CD14-positive monocyte (primary cell): ENCODE measurements around the gene RASAL2. TPM values are rescaled to one million over a fixed set of nuclear protein-coding genes. Genes with fewer than 3 reads are reported as not detected.

Source experiments
- DNase-seq, 3 donors: peaks; one replicate each; pipeline ENCODE4 v3.0.0-alpha.2; 2011 to 2022
- H2AFZ ChIP-seq: 2 replicates; pipeline ENCODE4 v1.6.0; 2012; ENCODE audit warnings: mild to moderate bottlenecking, low read depth, low read length, inconsistent platforms; ENCODE audit not compliant: insufficient read depth, poor library complexity, severe bottlenecking
- H3K27ac ChIP-seq, 2 donors: 1 replicate in 1 of 2; 2 replicates in 1 of 2; pipeline ENCODE4 v1.5.1; 2012 to 2013; ENCODE audit warnings: low read length in 2 of 2, control low read depth in 1 of 2, inconsistent platforms in 1 of 2, low read depth in 1 of 2, mild to moderate bottlenecking in 1 of 2
- H3K27me3 ChIP-seq, 2 donors: one replicate each; pipeline versions ENCODE4 v1.6.0 to v1.6.1; 2011 to 2013; ENCODE audit warnings: low read length in 2 of 2; ENCODE audit not compliant: control insufficient read depth in 2 of 2, insufficient read depth in 2 of 2
- H3K36me3 ChIP-seq, 2 donors: replicated peaks in 1 of 2; 1 replicate in 1 of 2; 2 replicates in 1 of 2; pipeline versions ENCODE4 v1.5.1 to v1.6.1; 2012 to 2013; ENCODE audit warnings: low read length in 2 of 2, control low read depth in 1 of 2, inconsistent platforms in 1 of 2, mild to moderate bottlenecking in 1 of 2; ENCODE audit not compliant: insufficient read depth in 2 of 2, control insufficient read depth in 1 of 2
- H3K4me1 ChIP-seq, 2 donors: 1 replicate in 1 of 2; 2 replicates in 1 of 2; pipeline versions ENCODE4 v1.5.1 to v1.6.1; 2012 to 2013; ENCODE audit warnings: low read length in 2 of 2, control low read depth in 1 of 2, inconsistent platforms in 1 of 2, mild to moderate bottlenecking in 1 of 2, moderate library complexity in 1 of 2; ENCODE audit not compliant: insufficient read depth in 2 of 2, control insufficient read depth in 1 of 2
- H3K4me2 ChIP-seq: replicated peaks from 2 replicates; pipeline ENCODE3; 2012; ENCODE audit warnings: low read length, moderate library complexity, mild to moderate bottlenecking; ENCODE audit not compliant: poor library complexity, severe bottlenecking; ENCODE audit errors: extremely low read depth
- H3K4me3 ChIP-seq, 3 experiments: fragments of 200-600 bp in 1 of 3; sonication (generic) in 1 of 3; replicated peaks in 1 of 3; 1 replicate in 2 of 3; 2 replicates in 1 of 3; pipeline ENCODE4 v1.5.1; 2011 to 2013; ENCODE audit warnings: low read length in 3 of 3, mild to moderate bottlenecking in 3 of 3, control low read depth in 2 of 3, low read depth in 2 of 3, inconsistent platforms in 1 of 3, moderate library complexity in 1 of 3
- H3K79me2 ChIP-seq: 2 replicates; pipeline ENCODE4 v1.6.0; 2012; ENCODE audit warnings: mild to moderate bottlenecking, control low read depth, inconsistent platforms, low read length, moderate library complexity; ENCODE audit not compliant: insufficient read depth
- H3K9ac ChIP-seq: 2 replicates; pipeline ENCODE4 v1.6.0; 2017; ENCODE audit warnings: low read length, mild to moderate bottlenecking; ENCODE audit not compliant: insufficient read depth, poor library complexity, severe bottlenecking
- H3K9me3 ChIP-seq, 2 donors: replicated peaks in 1 of 2; 1 replicate in 1 of 2; 2 replicates in 1 of 2; pipeline versions ENCODE4 v1.5.1 to v1.6.1; 2012 to 2013; ENCODE audit warnings: low read length in 2 of 2, control low read depth in 1 of 2; ENCODE audit not compliant: control insufficient read depth in 1 of 2, insufficient read depth in 1 of 2
- H4K20me1 ChIP-seq: 2 replicates; pipeline ENCODE4 v1.6.0; 2012; ENCODE audit warnings: mild to moderate bottlenecking, low read length, control low read depth, moderate library complexity; ENCODE audit not compliant: insufficient read depth
- H3K27ac Mint-ChIP-seq, 7 donors: one replicate each; pipeline ENCODE4 v1.8.0; 2020; ENCODE audit warnings: mild to moderate bottlenecking in 7 of 7, mixed read lengths in 7 of 7, moderate library complexity in 6 of 7, inconsistent platforms in 2 of 7
- H3K27me3 Mint-ChIP-seq, 3 donors: one replicate each; pipeline ENCODE4 v1.8.0; 2021 to 2022; ENCODE audit warnings: low read depth in 3 of 3, mild to moderate bottlenecking in 3 of 3, mixed read lengths in 3 of 3, moderate library complexity in 3 of 3, inconsistent platforms in 1 of 3
- H3K36me3 Mint-ChIP-seq, 2 donors: one replicate each; pipeline ENCODE4 v1.8.0; 2020; ENCODE audit warnings: mixed read lengths in 2 of 2, inconsistent platforms in 1 of 2, mild to moderate bottlenecking in 1 of 2
- H3K4me1 Mint-ChIP-seq: one replicate; pipeline ENCODE4 v1.8.0; 2020; ENCODE audit warnings: mild to moderate bottlenecking, mixed read lengths
- H3K4me3 Mint-ChIP-seq, 2 donors: one replicate each; pipeline ENCODE4 v1.8.0; 2020; ENCODE audit warnings: mild to moderate bottlenecking in 2 of 2, mixed read lengths in 2 of 2, moderate library complexity in 1 of 2
- H3K9me3 Mint-ChIP-seq, 7 donors: one replicate each; pipeline ENCODE4 v1.8.0; 2020 to 2022; ENCODE audit warnings: mixed read lengths in 7 of 7, mild to moderate bottlenecking in 6 of 7, moderate library complexity in 6 of 7, inconsistent platforms in 2 of 7
- CTCF ChIP-seq: fragments of 200-600 bp; IDR thresholded peaks from one replicate; pipeline ENCODE4 v1.8.0; 2022; ENCODE audit warnings: antibody characterized with exemption, mild to moderate bottlenecking
- WGBS: methylation state at CpG from one replicate; pipeline ENCODE4 v1.1.5; 2013; ENCODE audit warnings: missing lambda C conversion rate; ENCODE audit not compliant: insufficient coverage; 5-methylcytosine and 5-hydroxymethylcytosine counted together
- intact Hi-C, 2 donors: fragments of 100-400 bp; cut with micrococcal nuclease; formaldehyde crosslinking; loops; one replicate each; pipeline versions ENCODE4 v1.15.0 to v1.15.1; 2023
- polyA plus RNA-seq, 3 donors: library from polyadenylated mRNA; depleted of rRNA in 1 of 3; unstranded in 2 of 3; stranded (reverse) in 1 of 3; fragments of 300-500 nt in 2 of 3; fragments of >200 nt in 1 of 3; fragmentation: Illumina TruSeq in 2 of 3; gene quantifications; 1 replicate in 2 of 3; 2 replicates in 1 of 3; pipeline ENCODE4 v1.2.3, GENCODE V29; 2012 to 2021

RASAL2 gene
- polyA plus RNA-seq, 3 donors: 0.15 to 1.00 (median 0.63) TPM

DNA sequence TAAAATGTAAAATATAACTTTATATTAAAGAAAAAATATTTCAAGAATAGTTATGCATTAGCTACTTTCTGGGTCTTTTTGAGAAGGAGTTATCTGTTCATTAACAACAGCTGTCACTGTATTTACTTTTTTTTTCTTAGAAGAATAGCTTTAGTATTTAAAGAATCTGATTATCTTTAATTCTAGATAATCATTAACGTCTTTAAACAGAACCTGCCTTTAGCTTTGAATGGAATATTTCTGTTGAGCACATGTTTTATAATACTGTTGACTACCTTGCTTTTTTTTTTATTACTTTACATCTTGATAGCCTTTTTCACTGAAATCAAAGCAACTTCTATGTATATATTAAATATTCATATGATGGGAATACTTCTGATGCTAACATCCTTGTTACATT is 270.9 kb downstream of the RASAL2 start:
- Histone ChIP-seq H3K36me3 (no peaks in the 10 kb centered on the region), H3K4me3 (no peak overlapping the region), H3K4me1 (no peaks in the 10 kb centered on the region), H3K9me3 (no peaks in the 10 kb centered on the region), H3K79me2 (no peaks in the 10 kb centered on the region), H3K27ac (no peak overlapping the region), H3K27me3 (no peaks in the 10 kb centered on the region), H4K20me1 (no peaks in the 10 kb centered on the region), H2AFZ (no peak overlapping the region), H3K9ac (no peak overlapping the region), H3K4me2 (no peak overlapping the region)
- intact Hi-C loops: no loop called here
- WGBS: no CpG with 5 or more reads among the region's 1 CpG
- no peak for DNase-seq
- Mint-ChIP-seq H3K9me3 (no peaks in the 10 kb centered on the region), H3K4me1 (no peaks in the 10 kb centered on the region), H3K27me3 (no peaks in the 10 kb centered on the region), H3K36me3 (no peaks in the 10 kb centered on the region), H3K27ac (no peak overlapping the region), H3K4me3 (no peak overlapping the region)
- TF ChIP-seq CTCF: no peak

DNA sequence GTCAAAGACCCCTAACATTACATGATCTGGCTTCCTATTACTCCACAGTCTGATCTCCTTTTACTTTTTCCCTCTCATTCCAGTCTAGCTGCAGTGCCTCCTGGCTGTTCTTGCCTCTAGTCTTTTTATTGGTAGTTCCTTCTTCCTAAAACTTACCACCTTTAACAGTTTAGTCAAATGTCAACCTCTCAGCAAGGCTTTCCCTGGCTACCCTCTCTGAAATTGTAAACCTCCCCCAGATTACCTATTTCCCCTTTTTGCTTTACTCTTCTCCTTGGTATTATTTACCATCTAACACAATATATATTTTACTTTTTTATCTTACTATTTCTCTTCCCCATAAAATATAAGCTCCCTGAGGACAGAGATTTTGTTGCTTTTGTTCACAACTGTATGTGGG is 273.2 kb downstream of the RASAL2 start:
- TF ChIP-seq CTCF: no peak
- H3K9ac ChIP-seq: no peak overlapping the region
- H3K4me2 ChIP-seq: no peak overlapping the region

More for the DNA sequence above, 273.2 kb downstream of the RASAL2 start:
- H3K27me3 ChIP-seq: no peaks in the 10 kb centered on the region
- H3K4me1 ChIP-seq: peaks cover 0 to 4% of the 10 kb centered on the region in 2 donors
- intact Hi-C loops: no loop called here
- no peaks in the 10 kb centered on the region for H3K27me3 Mint-ChIP-seq
- H3K9me3 ChIP-seq: no peaks in the 10 kb centered on the region
- H3K27ac Mint-ChIP-seq: no peak overlapping the region
- H3K4me1 Mint-ChIP-seq: no peaks in the 10 kb centered on the region
- no peak overlapping the region for H3K4me3 Mint-ChIP-seq
- H3K36me3 Mint-ChIP-seq: no peaks in the 10 kb centered on the region
- no peaks in the 10 kb centered on the region for H3K79me2 ChIP-seq
- H4K20me1 ChIP-seq: no peaks in the 10 kb centered on the region
- H3K27ac ChIP-seq: no peak overlapping the region
- no peaks in the 10 kb centered on the region for H3K36me3 ChIP-seq
- DNase-seq: no peak
- H2AFZ ChIP-seq: no peak overlapping the region
- no peaks in the 10 kb centered on the region for H3K9me3 Mint-ChIP-seq
- H3K4me3 ChIP-seq: no peak overlapping the region
